Right kidney (tissue), 1 donor: Measurements from ENCODE around the gene HDAC9.

ENCODE experiments used
- DNase-seq: peaks from one replicate; pipeline ENCODE4 v3.0.0-alpha.2; 2016

Gene HDAC9

GRCh38 chr7:18558503-18558902, 63.0 kb downstream of the HDAC9 start:
- DNase-seq, result no peak

DNA sequence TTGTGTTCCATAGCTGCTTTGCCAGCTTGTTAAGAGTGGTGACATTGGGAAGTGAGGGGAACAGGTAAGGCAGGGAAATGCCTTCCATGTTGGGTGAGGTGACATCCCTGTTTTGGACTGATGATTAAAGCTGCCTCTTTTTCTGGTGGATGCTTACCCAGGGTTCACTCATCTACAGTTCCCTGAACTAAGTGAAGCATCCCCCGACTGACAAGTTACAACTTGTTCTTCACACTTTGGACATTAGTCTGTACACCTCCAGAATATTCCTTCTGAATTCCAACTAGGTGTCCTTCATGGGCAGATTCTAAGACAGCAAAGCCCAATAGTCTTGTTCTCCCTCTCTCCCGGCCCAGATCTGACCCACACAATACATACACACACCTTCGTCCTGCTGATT, 63.4 kb downstream of the HDAC9 start:
- no peak for DNase-seq

DNA sequence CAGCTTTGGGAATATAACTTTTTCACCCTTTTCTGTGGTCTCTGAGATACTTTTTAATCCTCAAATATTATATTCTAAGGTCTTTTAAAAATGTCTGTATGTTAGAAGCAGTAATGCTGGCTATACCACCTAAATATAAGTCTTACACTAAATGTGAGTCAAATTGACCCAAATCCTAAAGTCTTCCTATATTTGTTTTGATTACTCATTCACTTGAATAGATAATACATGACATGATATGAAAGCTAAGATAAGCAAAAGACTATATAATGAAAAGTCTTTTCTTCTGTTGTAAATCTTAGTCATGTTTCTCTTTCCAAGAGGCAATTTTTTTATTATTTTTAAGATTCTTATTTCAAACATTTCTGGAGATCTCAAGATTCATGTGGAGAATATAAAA, 64.2 kb downstream of the HDAC9 start:
- no peak for DNase-seq

- DNase-seq, result no peak
These were observed 69.2 kb downstream of the HDAC9 start for GRCh38 chr7:18564779-18565178.

GRCh38 chr7:18565337-18565736, 69.8 kb downstream of the HDAC9 start:
- DNase-seq, result no peak

DNA sequence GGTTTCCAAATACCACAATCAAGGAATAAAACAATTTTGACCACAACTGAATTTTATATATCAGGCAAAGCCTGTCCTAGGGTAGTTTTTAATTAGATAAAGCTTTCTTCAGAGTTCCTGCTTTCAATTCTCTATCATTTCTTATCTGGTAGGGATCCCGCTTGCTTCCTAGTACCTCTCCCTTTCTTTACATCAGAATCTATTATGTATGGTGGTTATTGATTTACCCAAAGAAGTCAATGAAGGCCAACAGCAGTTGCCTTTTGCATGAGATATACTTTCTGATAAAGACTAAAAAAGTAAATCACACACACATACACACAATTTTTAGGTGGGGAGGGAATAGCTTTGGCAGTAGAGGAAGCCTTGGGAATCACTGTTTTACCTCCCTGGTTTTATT, 70.7 kb downstream of the HDAC9 start:
- no peak for DNase-seq

- no peak for DNase-seq
These were observed 71.3 kb downstream of the HDAC9 start for GRCh38 chr7:18566829-18567228.

GRCh38 chr7:18570441-18570840, 74.9 kb downstream of the HDAC9 start:
- DNase-seq, result no peak

GRCh38 chr7:18570890-18571478, 75.4 kb downstream of the HDAC9 start:
- DNase-seq, result no peak

- no peak for DNase-seq
These were observed 76.6 kb downstream of the HDAC9 start for GRCh38 chr7:18572154-18572553.

GRCh38 chr7:18572885-18573284, 77.3 kb downstream of the HDAC9 start:
- no peak for DNase-seq

- DNase-seq, result no peak
These were observed 78.1 kb downstream of the HDAC9 start for GRCh38 chr7:18573410-18574234.

- DNase-seq, result no peak
These were observed 78.6 kb downstream of the HDAC9 start for GRCh38 chr7:18574235-18574540.

GRCh38 chr7:18574676-18575075, 79.1 kb downstream of the HDAC9 start:
- DNase-seq, result no peak

DNA sequence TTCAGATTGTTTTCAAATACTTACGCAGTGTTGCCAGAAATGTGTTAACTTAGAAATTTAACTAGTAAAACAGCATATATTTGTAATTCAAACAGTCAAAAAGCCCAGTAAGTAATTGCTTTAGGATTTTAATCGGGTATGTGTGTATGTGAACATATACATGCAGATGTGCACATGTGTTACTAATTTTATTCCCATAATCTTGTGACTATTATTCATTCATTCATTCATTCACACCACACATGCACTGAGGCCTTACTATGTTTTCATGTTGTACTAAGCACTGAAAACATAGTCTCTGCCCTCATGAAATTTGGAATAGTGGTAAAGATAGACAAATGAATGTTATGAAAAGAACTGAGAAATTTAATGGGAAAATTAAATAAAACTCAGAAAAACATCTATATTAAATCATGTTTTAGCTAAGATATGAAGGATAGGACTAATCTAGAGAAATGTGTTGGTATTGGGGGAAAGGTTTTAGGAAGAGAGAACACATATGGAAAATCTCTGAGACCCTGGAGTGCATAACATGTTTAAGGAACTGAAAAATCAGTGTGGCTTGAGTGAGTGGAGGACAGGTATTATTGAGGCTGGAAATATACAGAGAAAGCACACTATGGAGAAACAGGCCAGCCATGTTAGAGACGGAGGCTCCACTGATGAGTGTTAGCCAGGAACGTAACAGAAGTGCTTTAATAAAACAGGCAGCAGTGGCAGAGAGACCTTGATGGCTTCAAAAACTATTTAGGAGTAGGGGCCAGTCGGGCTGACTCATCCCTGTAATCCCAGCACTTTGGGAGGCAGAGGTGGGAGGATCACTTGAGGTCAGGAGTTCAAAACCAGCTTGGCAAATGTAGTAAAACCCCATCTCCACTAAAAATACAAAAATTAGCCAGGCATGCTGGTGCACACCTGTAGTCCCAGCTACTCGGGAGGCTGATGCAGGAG, 80.3 kb downstream of the HDAC9 start:
- DNase-seq, result no peak

DNA sequence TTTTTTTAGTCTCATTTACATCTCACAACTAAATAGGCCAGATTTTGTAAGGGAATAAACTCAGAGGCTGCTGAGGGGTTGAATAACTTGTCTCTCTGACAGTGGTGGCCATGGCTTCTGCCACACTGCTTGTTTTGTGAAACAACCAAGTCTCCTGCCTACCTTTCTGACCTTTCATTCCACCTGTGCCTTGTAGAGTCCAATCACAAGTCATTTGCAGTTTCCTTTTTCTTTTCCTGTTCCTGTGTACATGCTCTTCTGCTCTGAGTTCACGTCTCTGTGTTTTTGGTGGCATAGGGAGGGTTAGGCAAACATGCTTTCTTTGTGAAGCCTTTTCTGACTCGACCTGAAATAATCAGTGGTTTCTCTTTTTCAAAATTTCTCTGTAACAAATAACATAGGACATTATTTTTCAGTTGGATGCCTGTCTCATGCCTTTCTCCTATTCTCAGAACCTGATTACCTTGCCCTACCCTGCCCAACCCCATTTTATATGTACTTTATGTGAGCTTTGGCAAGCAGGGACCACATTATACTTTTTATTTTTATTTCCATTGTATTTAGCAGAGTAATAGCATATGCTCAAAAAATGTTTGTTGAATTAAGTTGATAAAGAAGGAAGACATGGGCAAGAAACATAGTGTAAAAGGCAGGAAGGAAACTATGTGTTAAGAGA, 81.7 kb downstream of the HDAC9 start:
- DNase-seq, result no peak

- DNase-seq, result no peak
These were observed 84.1 kb downstream of the HDAC9 start for GRCh38 chr7:18579698-18580097.

- no peak for DNase-seq
These were observed 85.4 kb downstream of the HDAC9 start for GRCh38 chr7:18580950-18581349.

GRCh38 chr7:18583305-18583704, 87.8 kb downstream of the HDAC9 start:
- DNase-seq, result no peak

GRCh38 chr7:18590241-18590640, 94.7 kb downstream of the HDAC9 start:
- no peak for DNase-seq

DNA sequence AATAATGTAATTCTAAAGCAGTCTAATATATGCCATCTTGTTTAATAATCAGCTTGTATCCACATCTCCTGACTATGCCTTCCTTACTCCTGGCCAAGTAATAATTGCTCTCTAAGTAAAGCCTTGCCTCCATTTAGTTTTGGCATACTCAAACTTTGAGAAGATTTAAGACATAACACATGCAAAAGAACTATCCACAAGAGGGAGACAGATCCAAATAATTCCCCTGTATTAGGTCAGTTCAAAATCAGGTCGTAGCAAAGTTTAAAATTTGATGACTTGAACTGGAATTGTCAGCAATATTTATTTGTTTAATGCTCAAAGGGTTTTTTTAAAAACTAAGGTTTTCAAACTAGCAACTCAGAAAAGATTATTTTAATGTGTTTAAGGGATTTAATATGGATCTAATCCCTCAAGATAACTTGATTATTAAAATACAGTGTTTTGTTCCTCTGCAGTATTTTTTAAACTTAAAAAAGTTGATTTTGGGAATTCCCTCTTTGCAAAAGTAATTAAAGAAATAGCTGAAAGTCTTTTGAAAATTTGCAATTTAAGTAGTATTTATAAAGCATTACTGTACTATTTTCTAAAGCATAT, 95.3 kb downstream of the HDAC9 start:
- no peak for DNase-seq

DNA sequence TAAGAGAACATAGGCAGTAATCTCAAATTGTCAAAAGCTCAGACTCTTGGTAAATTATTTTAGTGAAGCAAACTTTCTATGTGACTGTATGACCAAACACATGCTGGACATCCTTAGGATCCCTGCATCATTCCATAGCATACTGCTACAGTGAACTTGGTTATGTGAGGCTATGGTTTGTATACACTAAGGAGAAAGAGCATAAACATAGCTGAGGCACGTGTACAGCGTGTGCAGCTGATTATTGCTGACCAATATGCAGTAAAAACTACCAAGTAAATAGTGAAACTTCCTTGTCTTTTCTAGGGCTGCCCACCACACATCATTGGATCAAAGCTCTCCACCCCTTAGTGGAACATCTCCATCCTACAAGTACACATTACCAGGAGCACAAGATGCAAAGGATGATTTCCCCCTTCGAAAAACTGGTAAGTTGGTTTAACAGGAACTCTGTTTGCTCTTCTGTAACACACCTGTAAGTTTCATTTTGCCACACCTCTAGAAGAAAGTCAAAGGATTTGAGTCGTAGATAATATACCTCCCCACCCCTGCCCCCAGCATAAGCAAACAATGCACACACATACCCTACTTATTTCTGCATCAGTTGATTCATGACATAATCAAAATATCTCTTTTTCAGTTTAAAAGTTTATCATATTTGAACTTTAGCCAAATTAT, 98.2 kb downstream of the HDAC9 start:
- DNase-seq, result no peak
